ENCODE data around the gene FLOT2. TPM values are rescaled to one million over a fixed set of nuclear protein-coding genes. Genes with fewer than 3 reads are reported as not detected.

FLOT2 gene
- total RNA-seq, 1 donor from 2014 or later, result 84.0 TPM

DNA sequence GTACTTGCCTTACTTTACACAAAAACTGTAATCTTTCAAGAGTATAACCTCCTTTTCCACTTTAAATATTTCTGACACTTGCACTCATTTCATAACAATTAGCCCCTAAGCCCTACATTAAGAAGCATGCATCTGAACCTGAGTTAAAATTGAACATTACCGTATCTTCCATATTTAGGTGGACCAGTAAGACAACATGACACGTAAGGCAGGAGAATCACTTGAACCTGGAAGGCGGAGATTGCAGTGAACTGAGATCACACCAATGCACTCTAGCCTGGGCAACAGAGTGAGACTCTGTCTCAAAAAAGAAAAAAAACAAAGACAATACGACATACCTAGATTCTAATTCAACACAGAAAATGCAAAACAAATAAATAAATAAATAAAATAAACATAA, 46.8 kb upstream of the FLOT2 start:
- Histone ChIP-seq H3K9me3 (ENCODE audit: low read depth) (no peaks in the 10 kb centered on the region), H3F3A (ENCODE audit: low read depth) (peaks cover 81% of the 10 kb centered on the region), H3K4me2 (no peak overlapping the region), H3K27ac (no peak overlapping the region), H3K9ac (no peak overlapping the region), H3K36me3 (no peaks in the 10 kb centered on the region), H3K4me1 (peaks cover 47% of the 10 kb centered on the region), H3K79me2 (ENCODE audit: low read depth) (peaks cover 100% of the 10 kb centered on the region), H4K20me1 (ENCODE audit: low read depth) (peaks cover 93% of the 10 kb centered on the region), H3K27me3 (no peaks in the 10 kb centered on the region), H3K4me3 (no peak overlapping the region), H2AFZ (replicated peaks) (no peak overlapping the region)
- no peak for DNase-seq (ENCODE audit: low spot score)
- no peaks in the 10 kb centered on the region for H3K9me3 Mint-ChIP-seq
- H3K4me3 Mint-ChIP-seq, result no peak overlapping the region
- H3K27me3 Mint-ChIP-seq (ENCODE audit: insufficient read depth, low read depth), result no peaks in the 10 kb centered on the region
- H3K27ac Mint-ChIP-seq, result no peak overlapping the region
- no peak for TF ChIP-seq EZH2 (IDR thresholded peaks at IDR 0.05)
- TF ChIP-seq CTCF (IDR thresholded peaks at IDR 0.05), result no peak
- no peak for TF ChIP-seq EZH2phosphoT487 (IDR thresholded peaks at IDR 0.05)
- peaks cover 17% of the 10 kb centered on the region for H3K36me3 Mint-ChIP-seq
- H3K4me1 Mint-ChIP-seq, result peaks cover 55% of the 10 kb centered on the region

DNA sequence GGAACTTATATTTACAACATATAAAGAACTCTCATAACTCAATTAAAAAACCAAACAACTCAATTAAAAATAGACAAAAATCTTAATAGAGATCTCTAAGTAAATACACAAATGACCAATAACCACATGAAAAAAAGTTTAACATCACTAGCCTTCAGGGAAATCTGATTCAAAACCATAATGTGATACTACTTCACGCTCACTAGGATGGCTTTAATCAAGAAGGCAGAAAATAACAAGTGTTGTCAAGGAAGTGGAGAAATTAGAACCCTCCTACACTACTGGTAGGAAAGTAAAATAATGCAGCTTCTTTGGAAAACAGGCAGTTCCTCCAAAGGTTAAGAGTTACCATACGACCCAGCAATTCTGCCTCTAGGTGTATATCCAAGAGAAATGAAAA, 45.4 kb upstream of the FLOT2 start:
- H3K9ac ChIP-seq, result no peak overlapping the region
- no peaks in the 10 kb centered on the region for H3K27me3 ChIP-seq
- no peaks in the 10 kb centered on the region for H3K9me3 Mint-ChIP-seq
- H3K27me3 Mint-ChIP-seq (ENCODE audit: insufficient read depth, low read depth), result no peaks in the 10 kb centered on the region
- H2AFZ ChIP-seq (replicated peaks), result no peak overlapping the region
- no peak overlapping the region for H3K4me3 Mint-ChIP-seq
- H3K4me3 ChIP-seq, result no peak overlapping the region
- no peak overlapping the region for H3K27ac Mint-ChIP-seq
- H3K27ac ChIP-seq, result no peak overlapping the region
- peaks cover 55% of the 10 kb centered on the region for H3K4me1 ChIP-seq
- H3K79me2 ChIP-seq (ENCODE audit: low read depth), result peaks cover 100% of the 10 kb centered on the region
- peaks cover 78% of the 10 kb centered on the region for H3F3A ChIP-seq (ENCODE audit: low read depth)
- H3K9me3 ChIP-seq (ENCODE audit: low read depth), result no peaks in the 10 kb centered on the region
- H3K36me3 ChIP-seq, result no peaks in the 10 kb centered on the region
- H3K4me1 Mint-ChIP-seq, result peaks cover 54% of the 10 kb centered on the region
- peaks cover 99% of the 10 kb centered on the region for H4K20me1 ChIP-seq (ENCODE audit: low read depth)
- no peak for DNase-seq (ENCODE audit: low spot score)
- TF ChIP-seq EZH2phosphoT487 (IDR thresholded peaks at IDR 0.05) (no peak), CTCF (IDR thresholded peaks at IDR 0.05) (no peak), EZH2 (IDR thresholded peaks at IDR 0.05) (no peak)
- peaks cover 18% of the 10 kb centered on the region for H3K36me3 Mint-ChIP-seq
- H3K4me2 ChIP-seq, result no peak overlapping the region

DNA sequence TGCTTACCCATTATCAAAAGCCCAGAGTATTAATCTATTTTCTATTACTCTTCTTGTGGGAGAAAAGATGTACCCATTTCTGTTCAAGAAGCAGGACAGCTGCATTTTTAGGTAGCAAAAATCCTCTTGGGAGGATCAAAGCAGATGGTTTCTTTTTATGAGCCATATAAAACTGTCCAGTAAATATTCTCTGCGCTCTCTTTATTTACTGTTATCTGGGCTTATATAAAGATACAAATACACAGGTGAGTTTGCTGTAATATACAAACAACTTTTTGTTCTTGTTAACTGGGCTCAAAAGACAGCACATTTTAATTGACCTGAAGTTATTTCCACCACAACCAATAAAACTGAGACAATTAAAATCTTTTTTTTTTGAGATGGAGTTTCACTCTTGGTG, 43.7 kb upstream of the FLOT2 start:
- Histone ChIP-seq H3K4me1 (peaks cover 59% of the 10 kb centered on the region), H3K27ac (peak overlapping the region; percentile 80), H2AFZ (replicated peaks) (no peak overlapping the region), H3K36me3 (no peaks in the 10 kb centered on the region), H3K27me3 (no peaks in the 10 kb centered on the region), H3K4me2 (peak overlapping the region; percentile 56), H3K4me3 (peak overlapping the region; percentile 11), H3F3A (ENCODE audit: low read depth) (peaks cover 78% of the 10 kb centered on the region), H3K9me3 (ENCODE audit: low read depth) (no peaks in the 10 kb centered on the region), H4K20me1 (ENCODE audit: low read depth) (peaks cover 99% of the 10 kb centered on the region), H3K79me2 (ENCODE audit: low read depth) (peaks cover 100% of the 10 kb centered on the region), H3K9ac (no peak overlapping the region)
- Mint-ChIP-seq H3K27me3 (ENCODE audit: insufficient read depth, low read depth) (no peaks in the 10 kb centered on the region), H3K9me3 (no peaks in the 10 kb centered on the region), H3K36me3 (peaks cover 16% of the 10 kb centered on the region), H3K4me3 (no peak overlapping the region), H3K27ac (no peak overlapping the region), H3K4me1 (peaks cover 59% of the 10 kb centered on the region)
- no peak for TF ChIP-seq CTCF (IDR thresholded peaks at IDR 0.05)
- TF ChIP-seq EZH2 (IDR thresholded peaks at IDR 0.05), result no peak
- TF ChIP-seq EZH2phosphoT487 (IDR thresholded peaks at IDR 0.05), result no peak
- no peak for DNase-seq (ENCODE audit: low spot score)

Data from neural progenitor cell (in vitro differentiated cells).